Bronchial epithelial cell (primary cell): ENCODE measurements around the gene OSMR. TPM values are rescaled to one million over a fixed set of nuclear protein-coding genes. Genes with fewer than 3 reads are reported as not detected.
A peak's percentile ranks its signal among the peaks of the same experiment; 100 is the strongest.

Experiments
- DNase-seq: peaks from one replicate; pipeline ENCODE4 v3.0.0-alpha.2; 2010; ENCODE audit warnings: low read depth
- FAIRE-seq: peaks from 2 replicates; lab custom pipeline; 2011; peaks lifted over from hg19 to GRCh38; lab: Jason Lieb, UNC
- H3K27me3 ChIP-seq: 2 replicates; pipeline ENCODE4 v1.5.1; 2011; ENCODE audit warnings: low read length; ENCODE audit not compliant: control insufficient read depth, insufficient read depth
- H3K36me3 ChIP-seq: 2 replicates; pipeline ENCODE4 v1.5.1; 2011; ENCODE audit warnings: low read length; ENCODE audit not compliant: control insufficient read depth, insufficient read depth
- H3K4me3 ChIP-seq: 2 replicates; pipeline ENCODE4 v1.5.1; 2011; ENCODE audit warnings: mild to moderate bottlenecking, low read depth, low read length, control low read depth
- CTCF ChIP-seq: IDR thresholded peaks from 2 replicates; pipeline ENCODE4 v1.5.1; 2011; ENCODE audit warnings: mild to moderate bottlenecking, moderate library complexity, low read length, control low read depth, inconsistent platforms; ENCODE audit not compliant: insufficient read depth, severe bottlenecking
- total RNA-seq: library from RNA; depleted of rRNA; stranded (reverse); fragments of >200 nt; gene quantifications from 2 replicates; pipeline ENCODE4 v1.2.1, GENCODE V29; 2014

OSMR gene
- total RNA-seq, 1 donor from 2014 or later = 36.9 TPM

- Histone ChIP-seq H3K4me3 (no peak overlapping the region), H3K36me3 (no peaks in the 10 kb centered on the region), H3K27me3 (no peaks in the 10 kb centered on the region)
- FAIRE-seq (no peak), DNase-seq (peak; percentile 69)
- peak; percentile 80 for TF ChIP-seq CTCF
Measured at GRCh38 chr5:38809388-38810359, 36.1 kb upstream of the OSMR start.

DNA sequence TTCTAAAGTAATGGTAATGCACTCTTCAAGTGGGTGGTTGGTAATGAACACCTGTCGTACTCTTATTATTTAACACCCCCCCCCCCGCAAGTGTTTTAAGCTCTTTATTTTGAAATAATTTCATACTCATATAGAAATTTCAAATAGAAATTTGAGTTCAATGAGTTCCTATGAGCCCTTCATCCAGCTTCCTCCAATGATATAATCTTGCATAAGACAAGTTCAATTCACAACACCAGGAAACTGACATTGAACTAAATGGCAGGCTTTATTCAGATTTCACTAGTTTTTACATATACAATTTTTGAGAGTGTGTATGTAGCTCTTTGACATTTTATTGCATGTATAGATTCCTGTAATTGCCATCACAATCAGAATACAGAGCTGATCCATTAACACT, 30.9 kb upstream of the OSMR start:
- Histone ChIP-seq H3K4me3 (no peak overlapping the region), H3K27me3 (no peaks in the 10 kb centered on the region), H3K36me3 (no peaks in the 10 kb centered on the region)
- FAIRE-seq (no peak), DNase-seq (no peak)
- TF ChIP-seq CTCF = no peak

GRCh38 chr5:38816083-38817030, 29.5 kb upstream of the OSMR start:
- no peak for TF ChIP-seq CTCF
- DNase-seq (peak; percentile 93), FAIRE-seq (no peak)
- Histone ChIP-seq H3K36me3 (no peaks in the 10 kb centered on the region), H3K27me3 (no peaks in the 10 kb centered on the region), H3K4me3 (no peak overlapping the region)

GRCh38 chr5:38821679-38822078, 24.1 kb upstream of the OSMR start:
- Histone ChIP-seq H3K27me3 (no peaks in the 10 kb centered on the region), H3K4me3 (no peak overlapping the region), H3K36me3 (peaks cover 2% of the 10 kb centered on the region)
- FAIRE-seq = no peak
- no peak for TF ChIP-seq CTCF
- DNase-seq = no peak

DNA sequence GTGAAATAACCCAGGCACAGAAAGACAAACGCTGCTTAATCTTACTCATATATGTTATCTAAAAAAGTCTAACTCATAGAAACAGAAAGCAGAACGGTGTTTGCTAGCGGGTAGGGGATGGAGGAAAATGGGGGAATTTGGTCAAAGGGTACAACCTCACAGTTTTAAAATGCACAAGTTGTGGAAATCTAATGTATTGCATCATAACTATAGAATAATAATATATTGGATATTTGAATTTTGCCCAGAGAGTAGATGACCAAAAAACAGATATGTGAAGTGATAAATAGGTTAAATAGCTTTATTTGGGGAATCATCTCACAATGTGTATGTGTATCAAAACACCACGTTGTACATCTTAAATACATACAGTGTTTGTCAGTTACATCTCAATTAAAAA, 22.3 kb upstream of the OSMR start:
- FAIRE-seq (no peak), DNase-seq (no peak)
- Histone ChIP-seq H3K36me3 (peaks cover 5% of the 10 kb centered on the region), H3K27me3 (no peaks in the 10 kb centered on the region), H3K4me3 (no peak overlapping the region)
- TF ChIP-seq CTCF = no peak
